A172 (cell line): ENCODE measurements around the gene CMIP. TPM values are rescaled to one million over a fixed set of nuclear protein-coding genes. Genes with fewer than 3 reads are reported as not detected.

Experiments used
- DNase-seq: peaks from one replicate; pipeline ENCODE4 v3.0.0-alpha.2; 2015; ENCODE audit warnings: low spot score
- total RNA-seq: library from RNA; depleted of rRNA; stranded (reverse); fragments of >200 nt; shearing (Covaris generic); gene quantifications from 2 replicates; pipeline ENCODE4 v1.2.3, GENCODE V29; 2014

The CMIP gene
- total RNA-seq, 1 experiment from 2014 or later, result 5.9 TPM

GRCh38 chr16:81713295-81713772 is 268.7 kb downstream of the CMIP start:
- DNase-seq, result no peak

GRCh38 chr16:81713796-81714195 is 269.2 kb downstream of the CMIP start:
- DNase-seq, result no peak

GRCh38 chr16:81714583-81714982 is 270.0 kb downstream of the CMIP start:
- no peak for DNase-seq

GRCh38 chr16:81715358-81716196 is 271.0 kb downstream of the CMIP start:
- no peak for DNase-seq

- no peak for DNase-seq
Measured at GRCh38 chr16:81716478-81717225, 272.0 kb downstream of the CMIP start.

GRCh38 chr16:81717662-81718189 is 273.1 kb downstream of the CMIP start:
- DNase-seq, result peak; percentile 51

- no peak for DNase-seq
Measured at GRCh38 chr16:81718637-81719036, 274.0 kb downstream of the CMIP start.

- no peak for DNase-seq
Measured at GRCh38 chr16:81719993-81720392, 275.4 kb downstream of the CMIP start.

- no peak for DNase-seq
Measured at GRCh38 chr16:81720973-81721906, 276.6 kb downstream of the CMIP start.

GRCh38 chr16:81723098-81723723 is 278.6 kb downstream of the CMIP start:
- DNase-seq, result peak; percentile 86

- no peak for DNase-seq
Measured at GRCh38 chr16:81728435-81728834, 283.8 kb downstream of the CMIP start.

- DNase-seq, result no peak
Measured at GRCh38 chr16:81729451-81729850, 284.8 kb downstream of the CMIP start.

GRCh38 chr16:81730090-81731051 is 285.8 kb downstream of the CMIP start:
- peak; percentile 92 for DNase-seq

- DNase-seq, result no peak
Measured at GRCh38 chr16:81731649-81732048, 287.0 kb downstream of the CMIP start.

- no peak for DNase-seq
Measured at GRCh38 chr16:81732699-81733098, 288.1 kb downstream of the CMIP start.

- no peak for DNase-seq
Measured at GRCh38 chr16:81733295-81733694, 288.7 kb downstream of the CMIP start.

GRCh38 chr16:81734632-81735434 is 290.2 kb downstream of the CMIP start:
- DNase-seq, result no peak

- DNase-seq, result peak; percentile 84
Measured at GRCh38 chr16:81737885-81738536, 293.4 kb downstream of the CMIP start.
